OCI-LY7 (cell line): ENCODE data around the gene SH3PXD2A. TPM values are rescaled to one million over a fixed set of nuclear protein-coding genes. Genes with fewer than 3 reads are reported as not detected.

ENCODE experiments used
- BruUV-seq: library from RNA; stranded (reverse); fragments of 400-500 nt; replicated peaks from 2 replicates; lab custom pipeline; 2021; lab: Mats Ljungman, UMichigan
- CTCF ChIA-PET: fragments of 300-600 bp; sonication (Branson Sonifier 250); formaldehyde crosslinking; loops from one replicate; lab custom pipeline; 2022; ENCODE audit warnings: antibody characterized with exemption; ENCODE audit not compliant: unreplicated experiment; lab: Charles Lee
- POLR2A ChIA-PET: fragments of 300-600 bp; sonication (Branson Sonifier 250); formaldehyde crosslinking; loops from one replicate; lab custom pipeline; 2022; ENCODE audit warnings: antibody characterized with exemption; lab: Charles Lee
- DNase-seq: peaks from one replicate; pipeline ENCODE4 v3.0.0-alpha.2; 2015; ENCODE audit warnings: low spot score
- H2AFZ ChIP-seq: fragments of 200-600 bp; sonication (generic), shearing (Covaris generic); 2 replicates; pipeline ENCODE4 v1.6.1; 2014; ENCODE audit warnings: mild to moderate bottlenecking, antibody characterized with exemption, low read length, moderate library complexity
- H3K27ac ChIP-seq: fragments of 200-600 bp; sonication (generic); 2 replicates; pipeline ENCODE4 v1.5.1; 2014; ENCODE audit warnings: mixed run types, low read depth, mild to moderate bottlenecking, moderate library complexity, low read length, inconsistent platforms; ENCODE audit not compliant: poor library complexity, severe bottlenecking
- H3K36me3 ChIP-seq: fragments of 200-600 bp; sonication (generic); 2 replicates; pipeline ENCODE4 v1.6.1; 2014; ENCODE audit warnings: mild to moderate bottlenecking, antibody characterized with exemption, low read length, moderate library complexity, mixed read lengths; ENCODE audit not compliant: insufficient read depth
- H3K4me1 ChIP-seq: fragments of 200-600 bp; sonication (generic); 2 replicates; pipeline ENCODE4 v1.5.1; 2014; ENCODE audit warnings: mild to moderate bottlenecking, low read length; ENCODE audit not compliant: insufficient read depth, poor library complexity, severe bottlenecking
- H3K4me2 ChIP-seq: fragments of 200-600 bp; sonication (generic); 2 replicates; pipeline ENCODE4 v1.6.1; 2014; ENCODE audit warnings: mild to moderate bottlenecking, low read length
- H3K4me3 ChIP-seq: fragments of 200-600 bp; sonication (generic); 2 replicates; pipeline ENCODE4 v1.5.1; 2014; ENCODE audit warnings: mild to moderate bottlenecking, low read depth, low read length; ENCODE audit not compliant: poor library complexity, severe bottlenecking
- H3K79me2 ChIP-seq: fragments of 200-600 bp; sonication (generic); 2 replicates; pipeline ENCODE4 v1.6.1; 2016; ENCODE audit warnings: low read depth, mild to moderate bottlenecking, low read length, moderate library complexity, mixed read lengths; ENCODE audit not compliant: insufficient read depth
- H3K9me2 ChIP-seq: fragments of 200-600 bp; sonication (generic); 2 replicates; pipeline ENCODE4 v1.6.1; 2016; ENCODE audit warnings: mild to moderate bottlenecking, low read length, mixed read lengths; ENCODE audit not compliant: insufficient read depth
- H3K9me3 ChIP-seq: fragments of 200-600 bp; sonication (generic); 2 replicates; pipeline ENCODE4 v1.6.1; 2014; ENCODE audit warnings: mild to moderate bottlenecking, mixed run types, low read length, mixed read lengths
- H4K20me1 ChIP-seq: fragments of 200-600 bp; sonication (generic); 2 replicates; pipeline ENCODE4 v1.6.1; 2014; ENCODE audit warnings: mild to moderate bottlenecking, antibody characterized with exemption, low read length, moderate library complexity, mixed read lengths; ENCODE audit not compliant: insufficient read depth
- EZH2phosphoT487 ChIP-seq: fragments of 200-600 bp; sonication (generic); IDR thresholded peaks from 2 replicates; pipeline ENCODE4 v1.6.1; 2018; ENCODE audit warnings: low read depth, borderline replicate concordance, mild to moderate bottlenecking, mixed run types, antibody characterized with exemption, low read length, moderate library complexity, mixed read lengths
- intact Hi-C: fragments of 100-400 bp; cut with micrococcal nuclease; formaldehyde crosslinking; loops from one replicate; pipeline ENCODE4 v1.10.0; 2022; ENCODE audit not compliant: unreplicated experiment
- total RNA-seq, 2 experiments: library from RNA; depleted of rRNA in 1 of 2; stranded (reverse); fragments of >200 nt in 1 of 2; shearing (Covaris generic) in 1 of 2; gene quantifications; 2 replicates each; pipeline ENCODE4 v1.2.3, GENCODE V29; 2014 to 2022
- TF ChIP-seq, protein P1 (sequence below): fragments of 200-600 bp; sonication (generic); conservative IDR thresholded peaks from 2 replicates; pipeline ENCODE4 v1.5.1; 2014; ENCODE audit warnings: mild to moderate bottlenecking, antibody characterized with exemption, low read length, moderate library complexity, mixed read lengths

The SH3PXD2A gene
- total RNA-seq, 2 experiments from 2014 or later: 0.85 to 5.9 TPM

DNA sequence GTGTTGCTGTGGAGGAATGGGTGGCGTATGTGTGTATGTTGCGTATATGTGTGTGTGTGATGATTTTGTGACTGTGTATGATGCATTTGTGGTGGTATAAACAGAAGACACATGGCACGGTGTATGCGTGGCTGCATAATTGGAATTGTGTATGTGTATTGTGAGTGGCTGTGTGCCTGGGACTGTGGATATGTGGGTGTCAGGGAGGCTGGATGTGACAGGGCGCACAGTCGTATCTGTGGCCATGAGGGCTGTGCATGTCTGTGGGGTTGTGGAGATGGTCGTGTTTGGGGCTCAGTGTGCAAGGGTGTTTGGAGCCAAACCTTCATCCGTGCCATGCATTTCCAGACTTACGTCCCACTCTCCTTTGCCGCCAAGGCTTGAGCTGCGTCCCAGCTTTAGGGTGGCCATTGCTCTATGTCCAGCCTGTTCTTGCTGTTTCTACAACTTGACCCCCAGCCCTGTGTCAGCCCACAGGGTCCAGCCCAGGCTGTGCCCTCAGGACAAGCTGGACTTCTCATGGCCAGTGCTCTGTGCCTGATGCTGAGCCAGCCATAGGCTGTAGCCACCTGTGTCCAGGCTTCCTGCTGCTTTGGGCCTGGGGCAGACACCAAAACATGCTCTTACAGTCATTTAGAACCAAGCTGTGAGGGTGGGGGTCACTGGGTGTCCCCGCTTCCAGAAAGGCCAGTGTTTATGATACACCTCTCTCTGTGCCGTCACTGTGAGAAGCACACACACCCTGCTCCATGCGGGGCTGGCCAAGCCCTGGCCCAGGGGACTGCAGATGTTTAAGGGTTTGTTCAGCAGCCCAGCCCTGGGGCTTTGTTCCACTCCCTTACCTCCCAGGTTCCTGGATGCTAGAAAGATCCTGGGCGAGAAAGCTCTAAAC, 234.2 kb downstream of the SH3PXD2A start:
- no peak overlapping the region for H2AFZ ChIP-seq
- no peaks in the 10 kb centered on the region; the same call in 1 of the 2 replicates for H4K20me1 ChIP-seq
- ChIA-PET POLR2A (interaction anchor here (0.6 kb wide), 2 partner anchors 10 to 520 kb away, joined by 3 to 4 read pairs; no protein-coding TSS in a partner anchor), CTCF (interaction anchor here (1.1 kb wide), 1 partner anchor 11 kb away, joined by 3 read pairs; no protein-coding TSS in a partner anchor)
- H3K9me2 ChIP-seq: no peaks in the 10 kb centered on the region
- H3K9me3 ChIP-seq: no peaks in the 10 kb centered on the region
- no TSS peak for BruUV-seq
- H3K4me3 ChIP-seq: no peak overlapping the region
- no peak for DNase-seq
- H3K4me2 ChIP-seq: no peak overlapping the region
- no peaks in the 10 kb centered on the region for H3K36me3 ChIP-seq
- TF ChIP-seq, protein P1, sequence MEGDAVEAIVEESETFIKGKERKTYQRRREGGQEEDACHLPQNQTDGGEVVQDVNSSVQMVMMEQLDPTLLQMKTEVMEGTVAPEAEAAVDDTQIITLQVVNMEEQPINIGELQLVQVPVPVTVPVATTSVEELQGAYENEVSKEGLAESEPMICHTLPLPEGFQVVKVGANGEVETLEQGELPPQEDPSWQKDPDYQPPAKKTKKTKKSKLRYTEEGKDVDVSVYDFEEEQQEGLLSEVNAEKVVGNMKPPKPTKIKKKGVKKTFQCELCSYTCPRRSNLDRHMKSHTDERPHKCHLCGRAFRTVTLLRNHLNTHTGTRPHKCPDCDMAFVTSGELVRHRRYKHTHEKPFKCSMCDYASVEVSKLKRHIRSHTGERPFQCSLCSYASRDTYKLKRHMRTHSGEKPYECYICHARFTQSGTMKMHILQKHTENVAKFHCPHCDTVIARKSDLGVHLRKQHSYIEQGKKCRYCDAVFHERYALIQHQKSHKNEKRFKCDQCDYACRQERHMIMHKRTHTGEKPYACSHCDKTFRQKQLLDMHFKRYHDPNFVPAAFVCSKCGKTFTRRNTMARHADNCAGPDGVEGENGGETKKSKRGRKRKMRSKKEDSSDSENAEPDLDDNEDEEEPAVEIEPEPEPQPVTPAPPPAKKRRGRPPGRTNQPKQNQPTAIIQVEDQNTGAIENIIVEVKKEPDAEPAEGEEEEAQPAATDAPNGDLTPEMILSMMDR: no peak
- TF ChIP-seq EZH2phosphoT487: no peak
- H3K79me2 ChIP-seq: no peaks in the 10 kb centered on the region
- intact Hi-C loops: no loop called here
- H3K4me1 ChIP-seq: no peaks in the 10 kb centered on the region
- no peak overlapping the region for H3K27ac ChIP-seq

DNA sequence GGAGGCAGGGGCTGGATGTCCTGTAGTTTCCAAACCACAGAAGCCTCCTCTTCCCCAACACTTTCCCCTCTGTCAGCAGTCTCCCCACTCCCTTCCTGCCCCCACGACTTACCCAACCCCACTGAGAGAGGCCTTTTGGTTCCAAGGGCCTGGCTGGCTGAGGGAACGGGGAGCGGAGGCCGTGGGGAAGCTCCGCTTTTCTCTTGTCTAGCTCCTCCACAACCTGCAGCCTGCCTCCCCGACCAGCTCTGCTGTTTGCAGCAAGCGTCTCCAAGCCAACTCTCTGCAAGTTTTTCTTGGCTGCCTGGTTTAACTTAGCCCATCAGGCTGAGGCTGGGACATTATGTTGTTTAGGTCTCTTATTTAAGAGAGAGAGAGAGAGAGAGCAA, 235.0 kb downstream of the SH3PXD2A start:
- H3K9me3 ChIP-seq: no peaks in the 10 kb centered on the region
- intact Hi-C loops: no loop called here
- H4K20me1 ChIP-seq: no peaks in the 10 kb centered on the region; the same call in 1 of the 2 replicates
- H3K4me3 ChIP-seq: no peak overlapping the region
- no peaks in the 10 kb centered on the region for H3K79me2 ChIP-seq
- H3K4me2 ChIP-seq: no peak overlapping the region
- H2AFZ ChIP-seq: no peak overlapping the region
- H3K27ac ChIP-seq: no peak overlapping the region
- DNase-seq: no peak
- H3K4me1 ChIP-seq: no peaks in the 10 kb centered on the region
- ChIA-PET POLR2A (interaction anchor here (0.6 kb wide), 1 partner anchor 519 kb away, joined by 3 read pairs; no protein-coding TSS in a partner anchor), CTCF (no interaction called here)
- no peaks in the 10 kb centered on the region for H3K36me3 ChIP-seq
- BruUV-seq: no TSS peak
- TF ChIP-seq, protein P1: no peak
- no peak for TF ChIP-seq EZH2phosphoT487
- no peaks in the 10 kb centered on the region for H3K9me2 ChIP-seq
